Suprapubic skin (tissue), 3 donors: ENCODE measurements around the gene AGTR1.

Source experiments
- POLR2AphosphoS5 ChIP-seq, 3 donors: sonication (generic); formaldehyde crosslinking; IDR thresholded peaks; one replicate each; pipeline ENCODE4 v1.6.1; 2017; ENCODE audit warnings: antibody characterized with exemption in 3 of 3
- TF ChIP-seq, protein P1 (sequence below), 2 donors: fragments of 200-600 bp in 1 of 2; fragments of 450-650 bp in 1 of 2; sonication (generic) in 1 of 2; IDR thresholded peaks; one replicate each; pipeline ENCODE4 v1.5.1; 2016 to 2019; ENCODE audit warnings: antibody characterized with exemption in 2 of 2, mild to moderate bottlenecking in 1 of 2, moderate library complexity in 1 of 2

DNA sequence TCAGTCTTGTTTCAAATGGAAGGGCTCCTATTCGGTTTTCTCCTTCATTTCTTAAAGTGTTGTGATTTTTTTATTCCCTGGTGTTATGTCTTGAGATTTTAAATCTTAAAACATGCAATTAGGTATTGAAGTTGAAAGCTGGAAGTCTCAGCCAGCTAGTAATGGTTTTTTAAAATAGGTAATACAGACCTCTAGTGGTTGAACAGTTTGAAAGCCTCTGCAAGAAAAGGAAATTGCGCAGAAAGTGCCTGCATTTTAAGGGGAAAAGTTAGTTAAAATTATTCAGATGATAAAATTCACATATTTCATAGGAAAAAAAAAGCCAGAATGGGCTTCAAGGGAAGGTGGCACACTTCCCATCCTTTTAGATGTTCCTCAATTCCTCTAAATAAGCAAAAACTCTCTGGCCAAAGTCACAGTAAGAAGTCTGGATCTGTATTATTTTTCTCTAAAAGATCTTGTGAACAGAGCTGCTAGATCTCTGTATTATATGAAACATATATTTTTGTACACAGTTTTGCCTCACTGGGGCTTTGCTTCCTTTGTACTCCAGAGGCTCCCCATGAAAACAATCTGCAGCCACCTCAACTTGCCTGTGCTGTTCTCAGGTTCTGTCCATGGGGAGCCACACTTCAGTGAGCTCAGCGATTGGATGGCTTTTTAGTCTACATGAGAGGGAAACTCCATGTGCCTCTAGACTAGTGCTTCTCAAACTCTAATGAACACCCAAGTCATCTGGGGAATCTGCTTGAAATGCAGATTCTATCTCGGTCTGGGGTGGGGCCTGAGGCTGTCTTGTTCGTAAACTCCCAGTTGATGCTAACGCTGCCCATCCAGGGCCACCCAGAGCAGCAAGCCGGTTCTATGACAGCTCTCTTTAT, 21.5 kb downstream of the AGTR1 start:
- TF ChIP-seq, protein P1, sequence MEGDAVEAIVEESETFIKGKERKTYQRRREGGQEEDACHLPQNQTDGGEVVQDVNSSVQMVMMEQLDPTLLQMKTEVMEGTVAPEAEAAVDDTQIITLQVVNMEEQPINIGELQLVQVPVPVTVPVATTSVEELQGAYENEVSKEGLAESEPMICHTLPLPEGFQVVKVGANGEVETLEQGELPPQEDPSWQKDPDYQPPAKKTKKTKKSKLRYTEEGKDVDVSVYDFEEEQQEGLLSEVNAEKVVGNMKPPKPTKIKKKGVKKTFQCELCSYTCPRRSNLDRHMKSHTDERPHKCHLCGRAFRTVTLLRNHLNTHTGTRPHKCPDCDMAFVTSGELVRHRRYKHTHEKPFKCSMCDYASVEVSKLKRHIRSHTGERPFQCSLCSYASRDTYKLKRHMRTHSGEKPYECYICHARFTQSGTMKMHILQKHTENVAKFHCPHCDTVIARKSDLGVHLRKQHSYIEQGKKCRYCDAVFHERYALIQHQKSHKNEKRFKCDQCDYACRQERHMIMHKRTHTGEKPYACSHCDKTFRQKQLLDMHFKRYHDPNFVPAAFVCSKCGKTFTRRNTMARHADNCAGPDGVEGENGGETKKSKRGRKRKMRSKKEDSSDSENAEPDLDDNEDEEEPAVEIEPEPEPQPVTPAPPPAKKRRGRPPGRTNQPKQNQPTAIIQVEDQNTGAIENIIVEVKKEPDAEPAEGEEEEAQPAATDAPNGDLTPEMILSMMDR (IDR thresholded peaks at IDR 0.05): no peak
- no peak for TF ChIP-seq POLR2AphosphoS5 (IDR thresholded peaks at IDR 0.05)
